HepG2 (cell line): ENCODE data around the gene GRB7. TPM values are rescaled to one million over a fixed set of nuclear protein-coding genes. Genes with fewer than 3 reads are reported as not detected.

Experiments
- ARID3A ChIP-seq: IDR thresholded peaks from 2 replicates; pipeline ENCODE4 v1.6.1; 2012; ENCODE audit warnings: low read depth, low read length, improper control_type of control experiment
- ATAD3A ChIP-seq: sonication (generic); formaldehyde crosslinking; IDR thresholded peaks from 2 replicates; pipeline ENCODE4 v1.4.0; 2020; ENCODE audit warnings: missing genetic modification reagents
- CEBPG ChIP-seq: IDR thresholded peaks from 2 replicates; pipeline ENCODE4 v1.6.1; 2016
- GPN1 ChIP-seq: sonication (generic); formaldehyde crosslinking; IDR thresholded peaks from 2 replicates; pipeline ENCODE4 v1.5.1; 2020; ENCODE audit warnings: missing genetic modification reagents, borderline replicate concordance
- JDP2 ChIP-seq: sonication (generic); formaldehyde crosslinking; IDR thresholded peaks from 2 replicates; pipeline ENCODE4 v1.8.1; 2022; ENCODE audit warnings: missing genetic modification reagents, borderline replicate concordance
- NFYB ChIP-seq: sonication (generic); formaldehyde crosslinking; IDR thresholded peaks from 2 replicates; pipeline ENCODE4 v1.4.0; 2020; ENCODE audit warnings: missing genetic modification reagents
- NR2C2 ChIP-seq: sonication (generic); formaldehyde crosslinking; IDR thresholded peaks from 2 replicates; pipeline ENCODE4 v1.4.0; 2020; ENCODE audit warnings: missing genetic modification reagents, mild to moderate bottlenecking, moderate library complexity, borderline replicate concordance
- RARA ChIP-seq: IDR thresholded peaks from 2 replicates; pipeline ENCODE4 v1.6.1; 2016; ENCODE audit warnings: missing genetic modification reagents, missing compliant biosample characterization
- SMC3 ChIP-seq: IDR thresholded peaks from 2 replicates; pipeline ENCODE4 v1.6.1; 2011; ENCODE audit warnings: low read length, improper control_type of control experiment
- TBP ChIP-seq: sonication (generic); formaldehyde crosslinking; IDR thresholded peaks from 2 replicates; pipeline ENCODE4 v1.5.0; 2020; ENCODE audit warnings: missing genetic modification reagents
- TEAD3 ChIP-seq: optimal IDR thresholded peaks from 2 replicates; pipeline ENCODE3; 2016; ENCODE audit warnings: borderline replicate concordance
- THYN1 ChIP-seq: sonication (generic); formaldehyde crosslinking; IDR thresholded peaks from 2 replicates; pipeline ENCODE4 v1.8.1; 2023; ENCODE audit warnings: low read depth, mild to moderate bottlenecking, moderate library complexity, missing genetic modification reagents, borderline replicate concordance
- TSC22D2 ChIP-seq: sonication (generic); formaldehyde crosslinking; IDR thresholded peaks from 2 replicates; pipeline ENCODE4 v1.5.1; 2020; ENCODE audit warnings: missing genetic modification reagents, mild to moderate bottlenecking, borderline replicate concordance
- ZFP36 ChIP-seq: fragments of 150-350 bp; IDR thresholded peaks from 2 replicates; pipeline ENCODE4 v1.6.1; 2018; ENCODE audit warnings: borderline replicate concordance, low read length, low read depth; ENCODE audit not compliant: partially characterized antibody
- ZNF143 ChIP-seq: sonication (generic); formaldehyde crosslinking; IDR thresholded peaks from 2 replicates; pipeline ENCODE4 v1.4.0; 2020; ENCODE audit warnings: missing genetic modification reagents
- ZNF260 ChIP-seq: sonication (generic); formaldehyde crosslinking; IDR thresholded peaks from 2 replicates; pipeline ENCODE4 v1.4.0; 2020; ENCODE audit warnings: missing genetic modification reagents, low read depth, mild to moderate bottlenecking, borderline replicate concordance
- ZNF282 ChIP-seq: fragments of 450-650 bp; IDR thresholded peaks from 2 replicates; pipeline ENCODE4 v1.6.1; 2018; ENCODE audit not compliant: partially characterized antibody
- ZNF501 ChIP-seq: sonication (generic); formaldehyde crosslinking; IDR thresholded peaks from 2 replicates; pipeline ENCODE4 v1.5.1; 2020; ENCODE audit warnings: mild to moderate bottlenecking, moderate library complexity, missing genetic modification reagents
- ZNF512B ChIP-seq: sonication (generic); formaldehyde crosslinking; IDR thresholded peaks from 2 replicates; pipeline ENCODE4 v1.5.1; 2020; ENCODE audit warnings: missing genetic modification reagents, mild to moderate bottlenecking, borderline replicate concordance
- ZNF558 ChIP-seq: sonication (generic); formaldehyde crosslinking; IDR thresholded peaks from 2 replicates; pipeline ENCODE4 v1.9.0; 2022; ENCODE audit warnings: mild to moderate bottlenecking, missing genetic modification reagents, borderline replicate concordance
- ZNF570 ChIP-seq: sonication (generic); formaldehyde crosslinking; IDR thresholded peaks from 2 replicates; pipeline ENCODE4 v1.4.0; 2020; ENCODE audit warnings: mild to moderate bottlenecking, missing genetic modification reagents, borderline replicate concordance
- ZNF615 ChIP-seq: sonication (generic); formaldehyde crosslinking; IDR thresholded peaks from 2 replicates; pipeline ENCODE4 v1.5.0; 2020; ENCODE audit warnings: mild to moderate bottlenecking, missing genetic modification reagents, borderline replicate concordance
- ZNF746 ChIP-seq: sonication (generic); formaldehyde crosslinking; IDR thresholded peaks from 2 replicates; pipeline ENCODE4 v1.8.0; 2022; ENCODE audit warnings: mild to moderate bottlenecking, missing genetic modification reagents
- ZNF788 ChIP-seq: sonication (generic); formaldehyde crosslinking; IDR thresholded peaks from 2 replicates; pipeline ENCODE4 v1.5.0; 2020; ENCODE audit warnings: mild to moderate bottlenecking, missing genetic modification reagents, borderline replicate concordance
- polyA plus RNA-seq, 8 experiments: library from polyadenylated mRNA; depleted of rRNA in 3 of 8; stranded (reverse) in 7 of 8; unstranded in 1 of 8; fragments of >200 nt; fragmentation: Illumina TruSeq in 4 of 8; extraction: Trizol in 4 of 8; gene quantifications; 2 replicates each; pipeline versions ENCODE4 v1.2.1 to v1.2.3, GENCODE V29; 2011 to 2016; ENCODE audit warnings: low read depth in 4 of 8, missing spikeins in 1 of 8, mixed read lengths in 1 of 8; ENCODE audit not compliant: insufficient read depth in 1 of 8
- total RNA-seq, 5 experiments: library from RNA; depleted of rRNA; stranded (reverse); fragments of >200 nt; fragmentation: Illumina TruSeq; extraction: Trizol; gene quantifications; 2 replicates each; pipeline ENCODE4 v1.2.3, GENCODE V29; 2016; ENCODE audit warnings: low read depth in 1 of 5
- TF ChIP-seq, protein P1 (sequence below): sonication (generic); formaldehyde crosslinking; IDR thresholded peaks from 2 replicates; pipeline ENCODE4 v1.4.0; 2020; ENCODE audit warnings: missing genetic modification reagents, low read depth, mild to moderate bottlenecking, borderline replicate concordance
- TF ChIP-seq, protein P2 (sequence below): sonication (generic); formaldehyde crosslinking; IDR thresholded peaks from 2 replicates; pipeline ENCODE4 v1.5.0; 2020; ENCODE audit warnings: mild to moderate bottlenecking, low read depth, missing genetic modification reagents, borderline replicate concordance
- TF ChIP-seq, protein P3 (sequence below): sonication (generic); formaldehyde crosslinking; IDR thresholded peaks from 2 replicates; pipeline ENCODE4 v1.4.0; 2020; ENCODE audit warnings: missing genetic modification reagents

The GRB7 gene
- total and polyA plus RNA-seq, 2 of the 13 experiments (the other 11 are each of a cell fraction or from before 2014, with no cell fraction given), result 60.2 to 77.7 TPM

GRCh38 chr17:39699818-39700147 lies 38.0 kb upstream of the GRB7 start, which contains the start of gene ERBB2 (continued):
- TF ChIP-seq, protein P1, sequence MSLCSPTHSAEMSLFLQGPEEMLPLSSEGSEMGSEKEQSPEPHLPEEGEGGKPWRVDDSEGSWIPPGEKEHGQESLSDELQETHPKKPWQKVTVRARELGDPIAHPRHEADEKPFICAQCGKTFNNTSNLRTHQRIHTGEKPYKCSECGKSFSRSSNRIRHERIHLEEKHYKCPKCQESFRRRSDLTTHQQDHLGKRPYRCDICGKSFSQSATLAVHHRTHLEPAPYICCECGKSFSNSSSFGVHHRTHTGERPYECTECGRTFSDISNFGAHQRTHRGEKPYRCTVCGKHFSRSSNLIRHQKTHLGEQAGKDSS (CRISPR knock-in tag), result 0 out of 2 replicates have a peak, but pooled peaks have one; percentile 10
- TF ChIP-seq RARA (CRISPR knock-in tag) (no peak), ATAD3A (no peak), ARID3A (no peak), TBP (CRISPR knock-in tag) (no peak), CEBPG (CRISPR knock-in tag) (no peak), SMC3 (no peak), ZNF570 (CRISPR knock-in tag) (no peak), ZNF143 (CRISPR knock-in tag) (no peak), ZNF558 (no peak), JDP2 (no peak), NFYB (CRISPR knock-in tag) (peak; percentile 24; the same call in 1 of the 2 replicates), ZFP36 (no peak), NR2C2 (CRISPR knock-in tag) (no peak), ZNF746 (CRISPR knock-in tag) (no peak), ZNF260 (CRISPR knock-in tag) (no peak), TSC22D2 (CRISPR knock-in tag) (no peak), ZNF501 (CRISPR knock-in tag) (no peak), GPN1 (CRISPR knock-in tag) (no peak), ZNF282 (no peak), ZNF512B (no peak), TEAD3 (CRISPR knock-in tag) (peak; percentile 98), ZNF788 (CRISPR knock-in tag) (peak; percentile 57; the same call in 1 of the 2 replicates), ZNF615 (no peak), THYN1 (no peak)
- TF ChIP-seq, protein P2, sequence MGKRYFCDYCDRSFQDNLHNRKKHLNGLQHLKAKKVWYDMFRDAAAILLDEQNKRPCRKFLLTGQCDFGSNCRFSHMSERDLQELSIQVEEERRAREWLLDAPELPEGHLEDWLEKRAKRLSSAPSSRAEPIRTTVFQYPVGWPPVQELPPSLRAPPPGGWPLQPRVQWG, result no peak
- TF ChIP-seq, protein P3, sequence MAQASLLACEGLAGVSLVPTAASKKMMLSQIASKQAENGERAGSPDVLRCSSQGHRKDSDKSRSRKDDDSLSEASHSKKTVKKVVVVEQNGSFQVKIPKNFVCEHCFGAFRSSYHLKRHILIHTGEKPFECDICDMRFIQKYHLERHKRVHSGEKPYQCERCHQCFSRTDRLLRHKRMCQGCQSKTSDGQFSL (CRISPR knock-in tag), result no peak
